GM12878 (cell line): ENCODE results near the gene UBE2E2. TPM values are rescaled to one million over a fixed set of nuclear protein-coding genes. Genes with fewer than 3 reads are reported as not detected.

Experiments used
- CBX3 ChIP-seq: fragments of 200-600 bp; sonication (generic); IDR thresholded peaks from 2 replicates; pipeline ENCODE4 v1.6.1; 2016; ENCODE audit warnings: low read depth, borderline replicate concordance
- CBX5 ChIP-seq: sonication (generic); IDR thresholded peaks from 2 replicates; pipeline ENCODE4 v1.6.1; 2016; ENCODE audit warnings: low read depth, moderate library complexity, mild to moderate bottlenecking, inconsistent platforms
- CREB1 ChIP-seq: IDR thresholded peaks from 2 replicates; pipeline ENCODE4 v1.6.1; 2012; ENCODE audit warnings: low read depth, mild to moderate bottlenecking, inconsistent platforms
- CREM ChIP-seq: IDR thresholded peaks from 2 replicates; pipeline ENCODE4 v1.6.1; 2014; ENCODE audit warnings: antibody characterized with exemption, low read depth
- EP300 ChIP-seq, 2 experiments: fragments of 150-350 bp in 1 of 2; IDR thresholded peaks; 2 replicates each; pipeline ENCODE4 v1.6.1; 2011 to 2012; ENCODE audit warnings: low read depth in 2 of 2, low read length in 2 of 2, borderline replicate concordance in 1 of 2, improper control_type of control experiment in 1 of 2, inconsistent platforms in 1 of 2; ENCODE audit not compliant: control insufficient read depth in 1 of 2
- JUND ChIP-seq: IDR thresholded peaks from 2 replicates; pipeline ENCODE4 v1.6.1; 2012; ENCODE audit warnings: low read depth, mild to moderate bottlenecking, low read length, improper control_type of control experiment, moderate library complexity
- NFXL1 ChIP-seq: fragments of 450-650 bp; IDR thresholded peaks from 2 replicates; pipeline ENCODE4 v1.6.1; 2017; ENCODE audit warnings: antibody characterized with exemption, mild to moderate bottlenecking, borderline replicate concordance
- POLR2A ChIP-seq: IDR thresholded peaks from 2 replicates; pipeline ENCODE4 v1.6.1; 2011; ENCODE audit warnings: low read depth, mild to moderate bottlenecking, low read length
- POLR2AphosphoS5 ChIP-seq: IDR thresholded peaks from 2 replicates; pipeline ENCODE4 v1.6.1; 2011; ENCODE audit warnings: mild to moderate bottlenecking, low read length, inconsistent platforms
- RUNX3 ChIP-seq: IDR thresholded peaks from 2 replicates; pipeline ENCODE4 v1.6.1; 2012; ENCODE audit warnings: low read length, inconsistent platforms
- SMAD1 ChIP-seq: fragments of 450-650 bp; IDR thresholded peaks from 2 replicates; pipeline ENCODE4 v1.6.1; 2018; ENCODE audit warnings: mild to moderate bottlenecking, low read depth; ENCODE audit not compliant: partially characterized antibody
- SPI1 ChIP-seq: IDR thresholded peaks from 2 replicates; pipeline ENCODE4 v1.6.1; 2011; ENCODE audit warnings: low read depth, mild to moderate bottlenecking, low read length, moderate library complexity, borderline replicate concordance; ENCODE audit not compliant: insufficient read depth
- SREBF2 ChIP-seq: IDR thresholded peaks from 2 replicates; pipeline ENCODE4 v1.6.1; 2012; ENCODE audit warnings: mild to moderate bottlenecking, low read length
- STAT3 ChIP-seq: IDR thresholded peaks from 2 replicates; pipeline ENCODE4 v1.6.1; 2011; ENCODE audit warnings: low read depth, low read length, improper control_type of control experiment
- ZZZ3 ChIP-seq: IDR thresholded peaks from 2 replicates; pipeline ENCODE4 v1.6.1; 2011; ENCODE audit warnings: low read depth; ENCODE audit not compliant: control insufficient read depth, insufficient read length
- polyA plus RNA-seq, 11 experiments: library from polyadenylated mRNA; depleted of rRNA in 4 of 11; unstranded in 6 of 11; stranded (reverse) in 5 of 11; fragments of >200 nt; fragmentation: Nextera tagmentation in 4 of 11; fragmentation: Illumina TruSeq in 1 of 11; extraction: Ambion mirVana in 4 of 11; extraction: Trizol in 1 of 11; gene quantifications; 1 replicate in 1 of 11; 2 replicates in 10 of 11; pipeline versions ENCODE4 v1.2.1 to v1.2.3, GENCODE V29; 2011 to 2016; ENCODE audit warnings: inconsistent platforms in 2 of 11, missing spikeins in 2 of 11, low read depth in 1 of 11
- total RNA-seq, 4 experiments: library from RNA; depleted of rRNA in 3 of 4; stranded (reverse); fragments of >200 nt in 3 of 4; fragmentation: Illumina TruSeq in 1 of 4; extraction: Trizol in 1 of 4; gene quantifications; 2 replicates each; pipeline versions ENCODE4 v1.2.1 to v1.2.3, GENCODE V29; 2013 to 2021
- TF ChIP-seq, protein P1 (sequence below): fragments of 450-650 bp; IDR thresholded peaks from 2 replicates; pipeline ENCODE4 v1.6.1; 2017; ENCODE audit warnings: mild to moderate bottlenecking
- TF ChIP-seq, protein P2 (sequence below): IDR thresholded peaks from 2 replicates; pipeline ENCODE4 v1.6.1; 2011; ENCODE audit warnings: low read depth, mild to moderate bottlenecking, low read length, moderate library complexity, borderline replicate concordance; ENCODE audit errors: extremely low read depth
- TF ChIP-seq, protein P3 (sequence below): IDR thresholded peaks from 2 replicates; pipeline ENCODE4 v1.6.1; 2012; ENCODE audit warnings: low read depth, low read length, improper control_type of control experiment
- TF ChIP-seq, protein P4 (sequence below): IDR thresholded peaks from 2 replicates; pipeline ENCODE4 v1.6.1; 2011; ENCODE audit warnings: mild to moderate bottlenecking, low read depth, low read length, moderate library complexity; ENCODE audit not compliant: insufficient replicate concordance
- TF ChIP-seq, protein P5 (sequence below): fragments of 450-650 bp; formaldehyde crosslinking; IDR thresholded peaks from 2 replicates; pipeline ENCODE4 v1.4.0; 2020; ENCODE audit warnings: mild to moderate bottlenecking, moderate library complexity
- TF ChIP-seq, protein P6 (sequence below): fragments of 150-350 bp; IDR thresholded peaks from 2 replicates; pipeline ENCODE4 v1.6.1; 2014; ENCODE audit warnings: mild to moderate bottlenecking, low read depth, low read length

The UBE2E2 gene
- total and polyA plus RNA-seq, 10 of the 15 experiments (the other 5 are each of a cell fraction or from before 2014, with no cell fraction given): 8.7 to 71.0 (median 36.4) TPM

DNA sequence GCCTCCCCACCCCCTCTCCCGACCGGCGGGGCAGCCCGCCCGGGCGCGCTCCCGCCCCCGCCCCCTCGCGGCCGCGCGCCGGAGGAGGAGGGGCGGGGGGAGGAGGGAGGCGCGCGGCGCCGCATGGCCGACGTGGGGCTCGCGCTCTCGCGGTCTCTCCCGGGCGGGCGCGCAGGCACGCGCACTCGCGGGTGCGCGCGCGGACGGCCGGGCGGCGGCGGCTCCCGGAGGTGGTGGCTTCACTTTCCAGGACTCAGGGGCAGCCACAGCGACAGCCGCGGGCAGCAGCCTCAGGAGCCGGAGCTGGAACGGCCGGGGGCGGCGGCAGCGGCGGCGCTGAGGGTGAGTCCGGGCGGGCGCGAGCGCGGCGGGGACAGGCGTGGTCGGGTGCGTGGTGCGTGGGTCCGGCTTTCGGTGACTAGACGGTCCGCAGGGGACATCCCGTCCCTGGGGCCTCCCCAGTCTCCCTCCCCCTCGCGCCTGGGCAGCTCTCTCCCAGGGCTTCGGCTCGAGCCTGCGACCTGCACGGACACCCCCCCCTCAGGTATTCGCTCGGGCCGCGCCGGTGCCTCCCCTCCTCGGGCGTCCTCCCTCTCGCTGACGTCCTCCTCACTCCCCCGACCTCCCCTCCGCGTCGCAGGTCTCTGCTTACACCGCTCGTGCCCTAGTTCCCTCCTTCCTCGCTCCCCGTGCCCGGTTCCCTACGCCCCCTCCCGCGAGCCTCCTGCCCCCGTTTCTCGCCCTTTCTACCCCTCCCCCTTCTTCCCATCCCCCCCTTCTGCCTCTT is at the start of gene UBE2E2 (continued):
- TF ChIP-seq, protein P1, sequence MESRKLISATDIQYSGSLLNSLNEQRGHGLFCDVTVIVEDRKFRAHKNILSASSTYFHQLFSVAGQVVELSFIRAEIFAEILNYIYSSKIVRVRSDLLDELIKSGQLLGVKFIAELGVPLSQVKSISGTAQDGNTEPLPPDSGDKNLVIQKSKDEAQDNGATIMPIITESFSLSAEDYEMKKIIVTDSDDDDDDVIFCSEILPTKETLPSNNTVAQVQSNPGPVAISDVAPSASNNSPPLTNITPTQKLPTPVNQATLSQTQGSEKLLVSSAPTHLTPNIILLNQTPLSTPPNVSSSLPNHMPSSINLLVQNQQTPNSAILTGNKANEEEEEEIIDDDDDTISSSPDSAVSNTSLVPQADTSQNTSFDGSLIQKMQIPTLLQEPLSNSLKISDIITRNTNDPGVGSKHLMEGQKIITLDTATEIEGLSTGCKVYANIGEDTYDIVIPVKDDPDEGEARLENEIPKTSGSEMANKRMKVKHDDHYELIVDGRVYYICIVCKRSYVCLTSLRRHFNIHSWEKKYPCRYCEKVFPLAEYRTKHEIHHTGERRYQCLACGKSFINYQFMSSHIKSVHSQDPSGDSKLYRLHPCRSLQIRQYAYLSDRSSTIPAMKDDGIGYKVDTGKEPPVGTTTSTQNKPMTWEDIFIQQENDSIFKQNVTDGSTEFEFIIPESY: no peak
- TF ChIP-seq SPI1 (no peak), EP300 (IDR thresholded peaks at IDR 0.05; ENCODE audit: borderline replicate concordance in 1 of 2, control insufficient read depth in 1 of 2, low read depth in 2 of 2, low read length in 2 of 2) (peak in 1 of 2 experiments; percentile 22; a peak in 1 of 4 replicates), STAT3 (no peak), CBX5 (no peak), ZZZ3 (no peak), RUNX3 (no peak; the same call in 1 of the 2 replicates), CREB1 (peak; percentile 48; the same call in 1 of the 2 replicates), CBX3 (no peak), POLR2A (peak; percentile 75), SREBF2 (no peak), CREM (peak; percentile 5; the same call in 1 of the 2 replicates), POLR2AphosphoS5 (peak; percentile 43; the same call in 1 of the 2 replicates), SMAD1 (no peak), JUND (no peak), NFXL1 (no peak; the same call in 1 of the 2 replicates)
- TF ChIP-seq, protein P2, sequence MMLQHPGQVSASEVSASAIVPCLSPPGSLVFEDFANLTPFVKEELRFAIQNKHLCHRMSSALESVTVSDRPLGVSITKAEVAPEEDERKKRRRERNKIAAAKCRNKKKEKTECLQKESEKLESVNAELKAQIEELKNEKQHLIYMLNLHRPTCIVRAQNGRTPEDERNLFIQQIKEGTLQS: no peak
- TF ChIP-seq, protein P3, sequence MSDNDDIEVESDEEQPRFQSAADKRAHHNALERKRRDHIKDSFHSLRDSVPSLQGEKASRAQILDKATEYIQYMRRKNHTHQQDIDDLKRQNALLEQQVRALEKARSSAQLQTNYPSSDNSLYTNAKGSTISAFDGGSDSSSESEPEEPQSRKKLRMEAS: no peak
- TF ChIP-seq, protein P4, sequence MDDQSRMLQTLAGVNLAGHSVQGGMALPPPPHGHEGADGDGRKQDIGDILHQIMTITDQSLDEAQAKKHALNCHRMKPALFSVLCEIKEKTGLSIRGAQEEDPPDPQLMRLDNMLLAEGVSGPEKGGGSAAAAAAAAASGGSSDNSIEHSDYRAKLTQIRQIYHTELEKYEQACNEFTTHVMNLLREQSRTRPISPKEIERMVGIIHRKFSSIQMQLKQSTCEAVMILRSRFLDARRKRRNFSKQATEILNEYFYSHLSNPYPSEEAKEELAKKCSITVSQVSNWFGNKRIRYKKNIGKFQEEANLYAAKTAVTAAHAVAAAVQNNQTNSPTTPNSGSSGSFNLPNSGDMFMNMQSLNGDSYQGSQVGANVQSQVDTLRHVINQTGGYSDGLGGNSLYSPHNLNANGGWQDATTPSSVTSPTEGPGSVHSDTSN: no peak
- TF ChIP-seq, protein P5, sequence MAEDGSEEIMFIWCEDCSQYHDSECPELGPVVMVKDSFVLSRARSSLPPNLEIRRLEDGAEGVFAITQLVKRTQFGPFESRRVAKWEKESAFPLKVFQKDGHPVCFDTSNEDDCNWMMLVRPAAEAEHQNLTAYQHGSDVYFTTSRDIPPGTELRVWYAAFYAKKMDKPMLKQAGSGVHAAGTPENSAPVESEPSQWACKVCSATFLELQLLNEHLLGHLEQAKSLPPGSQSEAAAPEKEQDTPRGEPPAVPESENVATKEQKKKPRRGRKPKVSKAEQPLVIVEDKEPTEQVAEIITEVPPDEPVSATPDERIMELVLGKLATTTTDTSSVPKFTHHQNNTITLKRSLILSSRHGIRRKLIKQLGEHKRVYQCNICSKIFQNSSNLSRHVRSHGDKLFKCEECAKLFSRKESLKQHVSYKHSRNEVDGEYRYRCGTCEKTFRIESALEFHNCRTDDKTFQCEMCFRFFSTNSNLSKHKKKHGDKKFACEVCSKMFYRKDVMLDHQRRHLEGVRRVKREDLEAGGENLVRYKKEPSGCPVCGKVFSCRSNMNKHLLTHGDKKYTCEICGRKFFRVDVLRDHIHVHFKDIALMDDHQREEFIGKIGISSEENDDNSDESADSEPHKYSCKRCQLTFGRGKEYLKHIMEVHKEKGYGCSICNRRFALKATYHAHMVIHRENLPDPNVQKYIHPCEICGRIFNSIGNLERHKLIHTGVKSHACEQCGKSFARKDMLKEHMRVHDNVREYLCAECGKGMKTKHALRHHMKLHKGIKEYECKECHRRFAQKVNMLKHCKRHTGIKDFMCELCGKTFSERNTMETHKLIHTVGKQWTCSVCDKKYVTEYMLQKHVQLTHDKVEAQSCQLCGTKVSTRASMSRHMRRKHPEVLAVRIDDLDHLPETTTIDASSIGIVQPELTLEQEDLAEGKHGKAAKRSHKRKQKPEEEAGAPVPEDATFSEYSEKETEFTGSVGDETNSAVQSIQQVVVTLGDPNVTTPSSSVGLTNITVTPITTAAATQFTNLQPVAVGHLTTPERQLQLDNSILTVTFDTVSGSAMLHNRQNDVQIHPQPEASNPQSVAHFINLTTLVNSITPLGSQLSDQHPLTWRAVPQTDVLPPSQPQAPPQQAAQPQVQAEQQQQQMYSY (CRISPR knock-in tag): no peak
- TF ChIP-seq, protein P6, sequence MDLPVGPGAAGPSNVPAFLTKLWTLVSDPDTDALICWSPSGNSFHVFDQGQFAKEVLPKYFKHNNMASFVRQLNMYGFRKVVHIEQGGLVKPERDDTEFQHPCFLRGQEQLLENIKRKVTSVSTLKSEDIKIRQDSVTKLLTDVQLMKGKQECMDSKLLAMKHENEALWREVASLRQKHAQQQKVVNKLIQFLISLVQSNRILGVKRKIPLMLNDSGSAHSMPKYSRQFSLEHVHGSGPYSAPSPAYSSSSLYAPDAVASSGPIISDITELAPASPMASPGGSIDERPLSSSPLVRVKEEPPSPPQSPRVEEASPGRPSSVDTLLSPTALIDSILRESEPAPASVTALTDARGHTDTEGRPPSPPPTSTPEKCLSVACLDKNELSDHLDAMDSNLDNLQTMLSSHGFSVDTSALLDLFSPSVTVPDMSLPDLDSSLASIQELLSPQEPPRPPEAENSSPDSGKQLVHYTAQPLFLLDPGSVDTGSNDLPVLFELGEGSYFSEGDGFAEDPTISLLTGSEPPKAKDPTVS: no peak
